Spinal cord (tissue), 10 donors: ENCODE results near the gene TMEM259. TPM values are rescaled to one million over a fixed set of nuclear protein-coding genes. Genes with fewer than 3 reads are reported as not detected.

Experiments used
- DNase-seq, 6 donors: peaks; one replicate each; pipeline versions ENCODE4 v3.0.0 to v3.0.0-alpha.2; 2013 to 2015; ENCODE audit warnings: low spot score in 6 of 6, low read depth in 4 of 6
- H3K27ac ChIP-seq: one replicate; pipeline ENCODE4 v1.5.1; 2013; ENCODE audit warnings: low read depth, low read length, control low read depth
- H3K27me3 ChIP-seq: one replicate; pipeline ENCODE4 v1.6.1; 2013; ENCODE audit warnings: low read length; ENCODE audit not compliant: control insufficient read depth, insufficient read depth
- H3K36me3 ChIP-seq: one replicate; pipeline ENCODE4 v1.6.1; 2013; ENCODE audit warnings: low read length; ENCODE audit not compliant: control insufficient read depth, insufficient read depth
- H3K4me1 ChIP-seq: one replicate; pipeline ENCODE4 v1.6.1; 2013; ENCODE audit warnings: low read length; ENCODE audit not compliant: control insufficient read depth, insufficient read depth
- H3K4me3 ChIP-seq: one replicate; pipeline ENCODE4 v1.5.1; 2013; ENCODE audit warnings: low read depth, low read length, control low read depth
- H3K9me3 ChIP-seq: one replicate; pipeline ENCODE4 v1.6.1; 2013; ENCODE audit warnings: low read length; ENCODE audit not compliant: control insufficient read depth, insufficient read depth
- WGBS: methylation state at CpG from one replicate; pipeline ENCODE4 v1.1.5; 2013; ENCODE audit warnings: missing lambda C conversion rate; ENCODE audit not compliant: insufficient coverage; 5-methylcytosine and 5-hydroxymethylcytosine counted together
- polyA plus RNA-seq, 2 donors: library from polyadenylated mRNA; unstranded; fragments of 120-200 nt; gene quantifications; one replicate each; pipeline ENCODE4 v1.2.1, GENCODE V29; 2013; ENCODE audit not compliant: insufficient read length in 2 of 2
- total RNA-seq, 2 donors: library from RNA; depleted of rRNA in 1 of 2; stranded (reverse); fragments of 120-200 nt in 1 of 2; fragments of >200 nt in 1 of 2; gene quantifications; one replicate each; pipeline versions ENCODE4 v1.2.3 to v1.2.4, GENCODE V29; 2013 to 2014
- donor health status: healthy.

The TMEM259 gene
- total and polyA plus RNA-seq, 4 donors, result 32.7 to 191 (median 130) TPM

GRCh38 chr19:989381-990081 is 31.4 kb downstream of the TMEM259 start:
- Histone ChIP-seq H3K27me3 (no peaks in the 10 kb centered on the region), H3K4me1 (peaks cover 8% of the 10 kb centered on the region), H3K27ac (no peak overlapping the region), H3K36me3 (peaks cover 88% of the 10 kb centered on the region), H3K4me3 (no peak overlapping the region), H3K9me3 (no peaks in the 10 kb centered on the region)
- WGBS, result 91% methylated on average over 25 of the region's 25 CpGs
- no peak for DNase-seq

GRCh38 chr19:988510-988909 is 32.4 kb downstream of the TMEM259 start:
- DNase-seq, result no peak
- Histone ChIP-seq H3K27me3 (no peaks in the 10 kb centered on the region), H3K4me1 (peaks cover 14% of the 10 kb centered on the region), H3K9me3 (no peaks in the 10 kb centered on the region), H3K27ac (no peak overlapping the region), H3K4me3 (no peak overlapping the region), H3K36me3 (peaks cover 80% of the 10 kb centered on the region)
- 91% methylated on average over 15 of the region's 15 CpGs for WGBS

- Histone ChIP-seq H3K27me3 (no peaks in the 10 kb centered on the region), H3K4me1 (peaks cover 18% of the 10 kb centered on the region), H3K27ac (no peak overlapping the region), H3K36me3 (peaks cover 76% of the 10 kb centered on the region), H3K4me3 (no peak overlapping the region), H3K9me3 (no peaks in the 10 kb centered on the region)
- WGBS, result 93% methylated on average over 14 of the region's 14 CpGs
- no peak for DNase-seq
Measured at GRCh38 chr19:988081-988480, 32.8 kb downstream of the TMEM259 start.

- H3K36me3 ChIP-seq, result peaks cover 59% of the 10 kb centered on the region
- H3K27ac ChIP-seq, result no peak overlapping the region
- H3K27me3 ChIP-seq, result no peaks in the 10 kb centered on the region
- no peak for DNase-seq
- 99% methylated on average over 10 of the region's 14 CpGs for WGBS
- H3K9me3 ChIP-seq, result no peaks in the 10 kb centered on the region
- H3K4me3 ChIP-seq, result no peak overlapping the region
- H3K4me1 ChIP-seq, result peaks cover 26% of the 10 kb centered on the region
Measured at GRCh38 chr19:986083-986482, 34.8 kb downstream of the TMEM259 start.

- Histone ChIP-seq H3K27ac (peak within 1 kb of the TSS; percentile 88), H3K27me3 (no peaks in the 10 kb centered on the region), H3K9me3 (no peaks in the 10 kb centered on the region), H3K4me1 (peaks cover 33% of the 10 kb centered on the region), H3K4me3 (peak within 1 kb of the TSS; percentile 99), H3K36me3 (peaks cover 46% of the 10 kb centered on the region)
- WGBS, result under 1% methylated on average over 78 of the region's 78 CpGs
- DNase-seq, result peak; percentile 80 to 99 (median 92)
Measured at GRCh38 chr19:984165-984967, 36.6 kb downstream of the TMEM259 start, which contains the start of gene WDR18. TSS of gene WDR18 (plus strand) at chr19:984345. CDS start at chr19:984354, 9 bp downstream.

GRCh38 chr19:982567-983170 is 38.3 kb downstream of the TMEM259 start:
- H3K36me3 ChIP-seq, result peaks cover 32% of the 10 kb centered on the region
- peak in 4 of 6 donors; percentile 40 to 82 (median 59) for DNase-seq
- no peak overlapping the region for H3K27ac ChIP-seq
- WGBS, result under 1% methylated on average over 43 of the region's 46 CpGs
- H3K4me3 ChIP-seq, result peak overlapping the region; percentile 24
- H3K27me3 ChIP-seq, result no peaks in the 10 kb centered on the region
- H3K9me3 ChIP-seq, result no peaks in the 10 kb centered on the region
- H3K4me1 ChIP-seq, result peaks cover 34% of the 10 kb centered on the region

- Histone ChIP-seq H3K4me1 (peaks cover 34% of the 10 kb centered on the region), H3K36me3 (peaks cover 21% of the 10 kb centered on the region), H3K9me3 (no peaks in the 10 kb centered on the region), H3K27ac (no peak overlapping the region), H3K4me3 (no peak overlapping the region), H3K27me3 (no peaks in the 10 kb centered on the region)
- 21% methylated on average over 30 of the region's 32 CpGs for WGBS
- DNase-seq, result no peak
Measured at GRCh38 chr19:980133-980998, 40.6 kb downstream of the TMEM259 start.

- Histone ChIP-seq H3K36me3 (peaks cover 26% of the 10 kb centered on the region), H3K27ac (no peak overlapping the region), H3K27me3 (no peaks in the 10 kb centered on the region), H3K4me1 (peaks cover 26% of the 10 kb centered on the region), H3K4me3 (no peak overlapping the region), H3K9me3 (no peaks in the 10 kb centered on the region)
- 57% methylated on average over 12 of the region's 19 CpGs for WGBS
- no peak for DNase-seq
Measured at GRCh38 chr19:979318-979741, 41.6 kb downstream of the TMEM259 start.

- no peaks in the 10 kb centered on the region for H3K9me3 ChIP-seq
- H3K36me3 ChIP-seq, result peaks cover 40% of the 10 kb centered on the region
- no peak for DNase-seq
- H3K27me3 ChIP-seq, result no peaks in the 10 kb centered on the region
- no peak overlapping the region for H3K27ac ChIP-seq
- H3K4me1 ChIP-seq, result peaks cover 9% of the 10 kb centered on the region
- WGBS, result 88% methylated on average over 19 of the region's 24 CpGs
- no peak overlapping the region for H3K4me3 ChIP-seq
Measured at GRCh38 chr19:977058-977464, 43.9 kb downstream of the TMEM259 start.
